NCI-H2081 (cell line): Measurements from ENCODE around the gene DBNL.

ENCODE experiments used
- DNase-seq, 2 experiments: peaks; one replicate each; lab custom pipeline; 2025; lab: John Stamatoyannopoulos, UW

DBNL gene

GRCh38 chr7:44099669-44100068 is 55.2 kb downstream of the DBNL start:
- DNase-seq, result no peak

DNA sequence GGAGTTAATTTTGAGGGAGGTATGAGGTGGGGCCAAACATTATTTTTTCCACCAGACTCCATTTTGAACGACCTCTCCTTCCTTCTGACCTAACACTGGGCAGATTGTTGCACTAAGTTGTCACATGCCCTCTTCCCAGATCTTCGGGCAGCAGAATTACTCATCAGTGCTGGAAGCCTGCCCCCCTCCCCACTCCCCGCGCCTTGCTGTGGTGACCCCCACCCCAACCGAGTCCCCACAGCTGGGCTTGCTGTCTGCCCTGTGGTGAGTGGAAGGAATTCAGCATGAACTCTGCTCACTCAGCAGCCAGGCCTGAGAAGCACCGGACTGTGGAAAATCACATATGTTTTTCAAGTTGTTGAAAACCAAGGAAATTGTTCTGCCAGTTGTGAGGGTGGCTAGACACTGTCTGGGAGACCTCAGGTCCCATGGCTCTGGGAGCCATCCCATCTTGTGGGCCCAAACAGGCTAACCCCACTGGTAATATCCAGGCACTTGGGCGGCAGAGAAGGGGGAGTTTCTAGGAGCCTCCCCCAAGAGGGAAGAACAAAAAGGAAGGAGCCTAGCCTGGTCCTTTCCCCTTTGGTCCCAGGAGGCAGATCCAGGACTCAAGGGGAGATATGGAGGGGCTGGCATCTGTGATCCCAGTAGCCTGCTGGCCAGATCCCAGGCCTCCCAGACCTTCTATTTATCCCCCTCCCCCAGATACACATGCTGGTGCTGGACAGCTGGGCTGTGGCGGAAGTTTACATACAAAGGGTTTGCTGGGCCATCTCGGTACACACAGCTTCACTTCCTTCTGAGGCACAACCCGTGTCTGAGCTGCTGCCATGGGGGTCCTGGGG is 56.2 kb downstream of the DBNL start:
- DNase-seq, result no peak

GRCh38 chr7:44101303-44101965 is 56.9 kb downstream of the DBNL start:
- no peak for DNase-seq

GRCh38 chr7:44101966-44102845 is 57.7 kb downstream of the DBNL start:
- no peak for DNase-seq

DNA sequence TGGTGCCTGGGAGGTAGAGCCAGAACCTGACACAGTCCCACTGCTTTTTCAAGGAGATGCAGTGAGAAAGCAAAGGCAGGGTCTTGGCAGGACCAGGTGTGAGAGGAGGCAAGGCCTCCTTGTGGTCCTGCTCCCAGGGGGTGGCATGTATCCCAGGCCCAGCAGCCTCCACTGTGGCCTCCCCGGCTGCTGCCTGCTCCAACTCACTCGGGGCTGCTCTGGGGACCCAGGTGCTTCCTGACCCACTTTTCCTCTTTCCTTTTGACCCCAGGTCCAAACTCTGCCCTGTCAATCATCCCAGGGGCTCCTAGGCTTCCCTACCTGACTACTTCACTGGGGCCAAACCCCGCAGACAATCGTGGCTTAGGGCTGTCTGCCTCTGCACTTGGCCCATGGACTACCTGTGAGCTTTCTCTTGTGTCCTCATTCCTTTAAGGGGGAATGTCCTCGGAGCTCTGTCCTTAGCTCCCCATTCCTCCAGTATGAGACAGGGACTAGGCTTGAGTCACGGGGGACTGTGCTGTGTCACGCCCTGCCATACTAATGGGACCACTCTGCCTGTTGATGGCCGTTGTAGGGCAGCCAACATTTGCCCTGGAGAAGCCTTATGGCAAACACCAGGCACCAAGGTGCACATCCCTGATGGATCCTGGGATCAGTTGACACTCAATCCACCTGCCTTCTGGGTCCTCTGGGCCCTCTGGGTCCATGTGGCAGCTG is 58.5 kb downstream of the DBNL start:
- DNase-seq, result no peak

GRCh38 chr7:44103566-44103922 is 59.0 kb downstream of the DBNL start:
- DNase-seq, result no peak

DNA sequence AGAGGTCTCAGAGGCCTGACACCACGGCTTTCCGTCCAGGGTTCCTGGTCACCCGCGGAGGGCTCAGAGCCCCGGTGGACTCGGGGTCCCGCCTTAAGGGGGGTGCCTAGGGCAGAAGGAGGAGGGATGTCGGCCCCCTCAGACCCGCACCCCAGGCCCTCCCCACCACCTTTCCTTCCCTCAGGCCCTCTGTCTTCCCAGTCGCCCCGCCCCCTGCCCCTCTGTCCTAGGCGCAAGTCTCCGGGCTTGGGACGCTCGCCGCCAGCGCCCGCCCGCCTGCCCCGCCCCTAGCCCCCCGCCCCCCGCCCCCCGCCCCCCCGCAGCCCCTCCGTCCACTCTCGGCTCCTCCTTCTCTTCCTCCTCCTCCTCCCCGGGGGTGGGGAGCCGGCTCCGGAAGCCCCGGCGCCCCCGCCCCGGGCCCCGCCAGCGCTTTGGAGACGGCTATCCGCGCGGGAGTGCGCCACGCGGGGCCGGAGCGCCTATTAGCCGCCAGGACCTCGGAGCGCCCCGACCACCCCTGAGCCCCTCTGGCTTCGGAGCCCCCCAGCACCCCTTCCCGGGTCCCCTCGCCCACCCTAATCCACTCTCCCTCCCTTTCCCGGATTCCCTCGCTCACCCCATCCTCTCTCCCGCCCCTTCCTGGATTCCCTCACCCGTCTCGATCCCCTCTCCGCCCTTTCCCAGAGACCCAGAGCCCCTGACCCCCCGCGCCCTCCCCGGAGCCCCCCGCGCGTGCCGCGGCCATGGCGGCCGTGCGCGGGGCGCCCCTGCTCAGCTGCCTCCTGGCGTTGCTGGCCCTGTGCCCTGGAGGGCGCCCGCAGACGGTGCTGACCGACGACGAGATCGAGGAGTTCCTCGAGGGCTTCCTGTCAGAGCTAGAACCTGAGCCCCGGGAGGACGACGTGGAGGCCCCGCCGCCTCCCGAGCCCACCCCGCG is 59.7 kb downstream of the DBNL start, which contains the start of gene AEBP1:
TSS of gene AEBP1 (plus strand) at position 423 of the 937 bp plus-strand sequence. CDS start at position 744, 321 bp downstream.
- DNase-seq, result peak in 1 of 2 experiments; percentile 27

DNA sequence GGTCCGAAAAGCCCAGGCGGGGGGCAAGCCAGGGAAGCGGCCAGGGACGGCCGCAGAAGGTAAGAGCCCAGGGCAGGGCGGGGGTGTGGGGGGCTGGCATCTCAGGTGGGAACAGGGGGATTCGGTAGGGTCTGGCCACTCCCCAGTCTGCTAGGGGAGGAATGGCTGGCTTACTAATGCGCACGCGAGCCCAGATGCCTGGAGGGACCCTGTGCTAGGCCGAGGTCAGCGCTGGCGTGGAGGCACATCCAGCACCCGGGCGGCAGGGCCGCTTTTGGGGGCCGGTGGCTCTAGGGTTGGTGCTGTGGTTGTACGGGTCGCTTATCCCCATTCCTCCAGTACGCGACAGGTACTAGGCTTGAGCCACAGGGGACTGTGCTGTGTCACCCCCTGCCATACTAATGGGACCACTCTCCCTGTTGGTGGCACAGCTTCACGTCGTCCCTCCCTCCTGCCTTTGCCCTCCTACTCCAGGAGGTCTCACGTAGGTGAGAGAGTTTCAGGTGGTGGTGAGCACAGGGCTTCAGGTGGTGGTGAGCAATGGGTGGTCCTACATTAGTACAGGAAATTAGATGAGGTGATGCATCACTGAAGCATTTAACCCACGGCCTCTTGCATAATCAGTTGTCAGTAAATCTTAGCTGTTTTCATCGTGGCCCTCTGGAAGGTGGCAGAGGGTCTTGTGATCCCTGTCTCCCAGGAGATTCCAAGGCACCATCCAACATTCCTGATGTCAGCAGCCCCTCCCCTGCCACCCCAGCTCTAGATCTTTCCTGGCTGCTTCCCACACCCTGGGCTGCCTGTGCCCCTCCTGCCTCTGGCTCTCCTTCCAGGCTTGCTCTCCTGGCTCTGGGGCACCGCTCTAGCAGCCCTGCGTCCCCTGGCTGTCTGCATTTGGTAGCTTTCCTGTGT is 60.6 kb downstream of the DBNL start:
- no peak for DNase-seq

- DNase-seq, result no peak
Observed at GRCh38 chr7:44105832-44106231, 61.3 kb downstream of the DBNL start.

DNA sequence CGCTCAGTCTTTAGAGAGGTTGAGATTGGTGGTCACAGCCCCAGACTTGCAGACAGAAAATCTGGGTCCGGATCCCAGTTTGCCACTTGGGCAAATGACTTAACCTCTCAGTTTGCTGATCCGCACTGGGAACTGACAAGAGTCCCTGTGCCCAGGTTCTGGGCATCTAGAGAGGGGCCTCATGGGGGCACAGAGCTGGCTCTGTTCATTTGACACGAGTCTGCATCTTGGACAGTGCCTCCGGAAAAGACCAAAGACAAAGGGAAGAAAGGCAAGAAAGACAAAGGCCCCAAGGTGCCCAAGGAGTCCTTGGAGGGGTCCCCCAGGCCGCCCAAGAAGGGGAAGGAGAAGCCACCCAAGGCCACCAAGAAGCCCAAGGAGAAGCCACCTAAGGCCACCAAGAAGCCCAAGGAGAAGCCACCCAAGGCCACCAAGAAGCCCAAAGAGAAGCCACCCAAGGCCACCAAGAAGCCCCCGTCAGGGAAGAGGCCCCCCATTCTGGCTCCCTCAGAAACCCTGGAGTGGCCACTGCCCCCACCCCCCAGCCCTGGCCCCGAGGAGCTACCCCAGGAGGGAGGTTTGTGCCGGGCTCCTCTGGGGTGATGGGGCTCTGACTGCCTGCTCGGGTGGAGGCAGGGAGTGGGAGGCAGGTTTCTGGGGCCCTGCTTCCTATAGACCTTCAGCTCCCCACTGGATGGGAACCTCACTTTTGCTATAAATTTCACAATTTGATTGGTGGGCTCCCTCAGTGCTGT is 62.0 kb downstream of the DBNL start:
- DNase-seq, result no peak

DNA sequence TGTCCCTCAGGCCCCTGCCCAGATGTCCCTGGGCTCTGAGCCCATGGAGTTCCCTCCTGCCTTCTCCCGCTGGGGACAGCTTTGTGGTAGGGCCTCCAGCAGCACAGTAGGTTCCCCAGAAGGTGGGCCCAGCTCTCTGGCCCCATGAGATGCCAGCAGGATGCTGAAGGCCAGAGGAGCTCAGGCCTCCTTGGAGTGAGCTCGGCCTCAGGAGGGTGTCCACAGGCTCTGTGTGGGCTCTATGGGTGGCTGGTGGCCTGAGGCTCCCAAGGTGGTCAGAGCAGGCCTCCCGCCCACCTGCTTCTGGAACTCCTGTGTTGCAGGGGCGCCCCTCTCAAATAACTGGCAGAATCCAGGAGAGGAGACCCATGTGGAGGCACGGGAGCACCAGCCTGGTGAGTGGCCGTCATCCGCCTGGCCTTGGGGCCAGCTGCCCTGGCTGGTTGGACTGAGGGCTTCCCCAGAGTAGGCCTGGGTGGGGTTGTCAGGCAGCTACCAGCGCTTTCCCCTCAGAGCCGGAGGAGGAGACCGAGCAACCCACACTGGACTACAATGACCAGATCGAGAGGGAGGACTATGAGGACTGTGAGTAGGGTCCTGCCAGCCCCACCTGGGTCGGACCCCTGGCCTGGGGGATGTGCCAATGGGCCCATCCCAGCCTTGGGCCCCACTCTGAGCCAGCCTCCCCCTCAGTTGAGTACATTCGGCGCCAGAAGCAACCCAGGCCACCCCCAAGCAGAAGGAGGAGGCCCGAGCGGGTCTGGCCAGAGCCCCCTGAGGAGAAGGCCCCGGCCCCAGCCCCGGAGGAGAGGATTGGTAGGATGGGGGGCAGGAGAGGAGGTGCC is 62.8 kb downstream of the DBNL start:
- DNase-seq, result no peak

- no peak for DNase-seq
Observed at GRCh38 chr7:44107961-44108767, 63.7 kb downstream of the DBNL start.

GRCh38 chr7:44108768-44109750 is 64.6 kb downstream of the DBNL start:
- DNase-seq, result no peak

- no peak for DNase-seq
Observed at GRCh38 chr7:44109991-44110390, 65.5 kb downstream of the DBNL start.

DNA sequence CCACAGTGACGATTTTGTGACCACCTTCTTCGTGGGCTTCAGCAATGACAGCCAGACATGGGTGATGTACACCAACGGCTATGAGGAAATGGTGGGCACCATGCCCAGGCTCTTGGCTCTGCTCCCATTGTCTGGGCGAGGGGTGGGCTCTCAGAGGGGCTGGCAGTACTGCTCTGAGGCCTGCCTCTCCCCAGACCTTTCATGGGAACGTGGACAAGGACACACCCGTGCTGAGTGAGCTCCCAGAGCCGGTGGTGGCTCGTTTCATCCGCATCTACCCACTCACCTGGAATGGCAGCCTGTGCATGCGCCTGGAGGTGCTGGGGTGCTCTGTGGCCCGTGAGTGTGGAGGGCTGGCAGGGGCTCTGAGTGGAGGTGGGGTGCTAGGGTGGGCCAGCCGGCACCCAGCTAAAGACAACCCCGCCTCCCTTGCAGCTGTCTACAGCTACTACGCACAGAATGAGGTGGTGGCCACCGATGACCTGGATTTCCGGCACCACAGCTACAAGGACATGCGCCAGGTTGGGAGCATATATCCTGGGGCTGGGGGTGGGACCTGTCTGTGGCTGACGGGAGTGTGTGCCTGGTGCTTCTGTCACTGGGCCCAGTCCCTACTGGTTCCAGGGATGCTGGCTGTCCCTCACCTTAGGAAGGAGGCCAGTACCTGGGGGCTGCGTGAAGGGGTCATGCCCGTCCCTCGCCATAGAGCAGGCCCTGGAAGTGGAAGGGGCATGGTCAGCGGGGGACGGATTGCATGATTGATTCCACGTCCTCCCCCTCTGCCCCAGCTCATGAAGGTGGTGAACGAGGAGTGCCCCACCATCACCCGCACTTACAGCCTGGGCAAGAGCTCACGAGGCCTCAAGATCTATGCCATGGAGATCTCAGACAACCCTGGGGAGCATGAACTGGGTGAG is 66.5 kb downstream of the DBNL start:
- no peak for DNase-seq
